Measurements from ENCODE around the gene CFAP299. TPM values are rescaled to one million over a fixed set of nuclear protein-coding genes. Genes with fewer than 3 reads are reported as not detected.

The CFAP299 gene
- total RNA-seq, 1 donor from 2014 or later = not detected

DNA sequence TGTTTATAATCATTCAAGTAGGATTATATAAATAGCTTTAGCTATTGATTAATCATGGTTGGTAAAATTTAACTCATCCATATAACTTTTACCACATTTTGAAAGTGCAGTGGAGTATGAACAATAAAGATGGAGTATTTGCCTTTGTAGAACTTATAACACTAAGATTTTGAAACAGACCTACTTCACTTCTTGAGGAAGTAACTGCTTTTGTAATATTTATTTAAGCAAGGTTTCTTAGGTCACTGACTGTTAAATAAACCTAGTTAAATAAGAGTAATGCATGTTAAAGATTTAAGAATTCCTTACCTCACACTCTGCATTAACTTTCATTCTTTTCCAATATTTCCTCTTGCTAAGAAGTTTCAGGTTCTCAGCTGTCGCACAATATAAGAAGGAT, 242.5 kb downstream of the CFAP299 start:
- Mint-ChIP-seq H3K27ac (ENCODE audit: unreplicated experiment) (no peak overlapping the region), H3K27me3 (ENCODE audit: unreplicated experiment) (no peaks in the 10 kb centered on the region), H3K36me3 (ENCODE audit: low read depth, unreplicated experiment) (no peaks in the 10 kb centered on the region), H3K9me3 (ENCODE audit: unreplicated experiment) (no peaks in the 10 kb centered on the region), H3K4me3 (ENCODE audit: unreplicated experiment) (no peak overlapping the region), H3K4me1 (ENCODE audit: unreplicated experiment) (no peaks in the 10 kb centered on the region)
- DNase-seq (ENCODE audit: low spot score) = no peak
- TF ChIP-seq CTCF (IDR thresholded peaks at IDR 0.05; ENCODE audit: unreplicated experiment) = no peak

DNA sequence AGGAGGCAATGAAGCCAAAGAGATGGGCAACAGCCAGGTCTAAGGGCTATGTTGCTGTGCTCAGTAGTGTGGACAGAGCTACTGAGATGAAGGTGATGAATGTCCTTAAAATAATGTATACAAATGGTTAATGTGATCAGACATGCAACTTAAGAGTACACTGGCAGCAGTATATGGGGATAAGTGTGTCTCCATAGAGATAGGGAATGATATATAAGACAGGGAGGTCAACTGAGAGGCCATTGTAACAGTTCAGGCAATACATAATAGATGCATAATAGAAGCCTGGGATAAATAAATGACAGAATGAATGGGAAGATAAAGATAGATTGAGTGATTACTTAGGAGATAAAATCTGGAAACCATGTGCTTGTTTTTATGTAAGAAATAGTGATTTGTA, 250.0 kb downstream of the CFAP299 start:
- Mint-ChIP-seq H3K4me3 (ENCODE audit: unreplicated experiment) (no peak overlapping the region), H3K9me3 (ENCODE audit: unreplicated experiment) (no peaks in the 10 kb centered on the region), H3K4me1 (ENCODE audit: unreplicated experiment) (no peaks in the 10 kb centered on the region), H3K36me3 (ENCODE audit: low read depth, unreplicated experiment) (no peaks in the 10 kb centered on the region), H3K27me3 (ENCODE audit: unreplicated experiment) (no peaks in the 10 kb centered on the region), H3K27ac (ENCODE audit: unreplicated experiment) (no peak overlapping the region)
- TF ChIP-seq CTCF (IDR thresholded peaks at IDR 0.05; ENCODE audit: unreplicated experiment) = no peak
- no peak for DNase-seq (ENCODE audit: low spot score)

DNA sequence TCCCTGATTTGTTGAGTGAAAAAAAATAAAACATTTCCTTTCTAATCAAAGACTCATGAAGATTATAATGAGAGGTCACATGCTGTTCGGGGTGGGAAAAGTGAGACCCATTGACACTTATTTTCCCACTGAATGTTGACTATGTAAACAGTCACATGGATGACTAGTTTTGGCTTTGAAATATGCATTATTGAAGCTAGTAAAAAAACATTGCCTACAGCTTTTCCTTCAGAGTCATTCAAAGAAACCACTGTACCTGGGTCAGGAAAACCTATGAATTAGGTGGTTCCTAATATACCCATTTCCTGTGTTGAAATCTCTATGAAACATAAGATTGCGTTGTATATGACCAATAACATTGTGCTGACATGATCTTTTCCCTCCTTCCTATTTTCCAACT, 251.2 kb downstream of the CFAP299 start:
- Mint-ChIP-seq H3K27me3 (ENCODE audit: unreplicated experiment) (no peaks in the 10 kb centered on the region), H3K4me3 (ENCODE audit: unreplicated experiment) (no peak overlapping the region), H3K27ac (ENCODE audit: unreplicated experiment) (no peak overlapping the region), H3K4me1 (ENCODE audit: unreplicated experiment) (no peaks in the 10 kb centered on the region), H3K9me3 (ENCODE audit: unreplicated experiment) (no peaks in the 10 kb centered on the region), H3K36me3 (ENCODE audit: low read depth, unreplicated experiment) (no peaks in the 10 kb centered on the region)
- TF ChIP-seq CTCF (IDR thresholded peaks at IDR 0.05; ENCODE audit: unreplicated experiment) = no peak
- no peak for DNase-seq (ENCODE audit: low spot score)

DNA sequence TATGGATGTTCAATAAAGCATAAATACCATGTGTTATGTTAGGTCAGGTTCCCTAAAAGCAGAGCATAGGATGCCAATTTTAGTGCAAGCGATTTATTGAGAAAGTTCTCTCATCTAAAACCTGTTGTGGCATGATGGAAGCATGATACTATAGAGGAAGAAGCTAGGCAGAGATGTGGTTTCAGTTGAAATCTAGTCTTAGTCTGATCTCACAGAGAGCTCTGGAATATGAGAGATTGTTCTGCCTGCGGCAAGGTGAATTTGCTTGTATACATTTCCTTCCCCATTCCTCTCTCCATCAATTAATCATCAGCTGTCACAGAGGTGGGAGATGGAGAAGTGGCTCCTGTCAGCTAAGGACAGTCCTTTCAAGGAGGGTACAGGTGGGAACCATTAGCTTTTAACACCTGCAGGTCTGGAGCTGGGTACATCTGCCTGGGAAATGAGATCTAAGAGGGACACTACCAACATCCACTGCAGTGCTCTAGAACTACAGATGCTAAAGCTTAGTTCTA, 252.4 kb downstream of the CFAP299 start:
- Mint-ChIP-seq H3K4me1 (ENCODE audit: unreplicated experiment) (no peaks in the 10 kb centered on the region), H3K4me3 (ENCODE audit: unreplicated experiment) (no peak overlapping the region), H3K36me3 (ENCODE audit: low read depth, unreplicated experiment) (no peaks in the 10 kb centered on the region), H3K9me3 (ENCODE audit: unreplicated experiment) (no peaks in the 10 kb centered on the region), H3K27ac (ENCODE audit: unreplicated experiment) (no peak overlapping the region), H3K27me3 (ENCODE audit: unreplicated experiment) (no peaks in the 10 kb centered on the region)
- no peak for TF ChIP-seq CTCF (IDR thresholded peaks at IDR 0.05; ENCODE audit: unreplicated experiment)
- no peak for DNase-seq (ENCODE audit: low spot score)

GRCh38 chr4:80592950-80593349, 257.4 kb downstream of the CFAP299 start:
- H3K9me3 Mint-ChIP-seq (ENCODE audit: unreplicated experiment) = no peaks in the 10 kb centered on the region
- H3K27ac Mint-ChIP-seq (ENCODE audit: unreplicated experiment) = no peak overlapping the region
- no peak for DNase-seq (ENCODE audit: low spot score)
- no peaks in the 10 kb centered on the region for H3K36me3 Mint-ChIP-seq (ENCODE audit: low read depth, unreplicated experiment)
- no peak overlapping the region for H3K4me3 Mint-ChIP-seq (ENCODE audit: unreplicated experiment)
- H3K4me1 Mint-ChIP-seq (ENCODE audit: unreplicated experiment) = no peaks in the 10 kb centered on the region
- peak; percentile 28 for TF ChIP-seq CTCF (IDR thresholded peaks at IDR 0.05; ENCODE audit: unreplicated experiment)
- no peaks in the 10 kb centered on the region for H3K27me3 Mint-ChIP-seq (ENCODE audit: unreplicated experiment)

All from endothelial cell (in vitro differentiated cells).